Uterus (tissue), 4 donors: ENCODE results near the gene NTSR1. TPM values are rescaled to one million over a fixed set of nuclear protein-coding genes. Genes with fewer than 3 reads are reported as not detected.

Experiments used
- DNase-seq, 2 donors: peaks; one replicate each; pipeline ENCODE4 v3.0.0-alpha.2; 2019 to 2020
- H3K27ac ChIP-seq, 2 donors: fragments of 200-600 bp; sonication (generic); 1 replicate in 1 of 2; 2 replicates in 1 of 2; pipeline ENCODE4 v1.5.1; 2016 to 2018
- H3K27me3 ChIP-seq, 2 donors: fragments of 200-600 bp; sonication (generic); one replicate each; pipeline ENCODE4 v1.5.1; 2018 to 2019; ENCODE audit warnings: control low read depth in 1 of 2
- H3K36me3 ChIP-seq, 2 donors: fragments of 200-600 bp; sonication (generic); one replicate each; pipeline ENCODE4 v1.5.1; 2019; ENCODE audit warnings: control low read depth in 1 of 2
- H3K4me1 ChIP-seq, 2 donors: fragments of 200-600 bp; sonication (generic); one replicate each; pipeline ENCODE4 v1.5.1; 2018 to 2019; ENCODE audit warnings: control low read depth in 1 of 2
- H3K4me3 ChIP-seq, 2 donors: fragments of 200-600 bp; sonication (generic); 1 replicate in 1 of 2; 2 replicates in 1 of 2; pipeline ENCODE4 v1.5.1; 2018 to 2019; ENCODE audit warnings: mild to moderate bottlenecking in 1 of 2
- H3K9me3 ChIP-seq, 2 donors: fragments of 200-600 bp; sonication (generic); one replicate each; pipeline ENCODE4 v1.5.1; 2019; ENCODE audit warnings: control low read depth in 1 of 2
- CTCF ChIP-seq, 4 experiments: fragments of 200-600 bp in 2 of 4; fragments of 450-650 bp in 2 of 4; sonication (generic) in 2 of 4; IDR thresholded peaks; one replicate each; pipeline ENCODE4 v1.5.1; 2016 to 2019; ENCODE audit warnings: antibody characterized with exemption in 4 of 4, mild to moderate bottlenecking in 2 of 4, moderate library complexity in 1 of 4
- POLR2A ChIP-seq, 2 donors: fragments of 450-650 bp; IDR thresholded peaks; one replicate each; pipeline ENCODE4 v1.6.1; 2016; ENCODE audit warnings: antibody characterized with exemption in 2 of 2, mild to moderate bottlenecking in 1 of 2, moderate library complexity in 1 of 2
- intact Hi-C: fragments of 100-400 bp; cut with DNase I; formaldehyde crosslinking; loops from one replicate; pipeline ENCODE4 v1.15.1; 2023; ENCODE audit warnings: low total_unique reads
- total RNA-seq, 4 donors: library from RNA; depleted of rRNA in 3 of 4; stranded (reverse); fragments of >200 nt in 3 of 4; gene quantifications; one replicate each; pipeline versions ENCODE4 v1.1.0 to v1.2.4, GENCODE V29; 2014 to 2023
- donor health status: DM: yes; HTN: yes; CAD: no.

NTSR1 gene
- total RNA-seq, 4 donors from 2014 or later: not detected

GRCh38 chr20:62685781-62686555, 22.7 kb upstream of the NTSR1 start:
- Histone ChIP-seq H3K9me3 (no peaks in the 10 kb centered on the region), H3K4me3 (no peak overlapping the region), H3K27me3 (peaks cover 0 to 12% of the 10 kb centered on the region in 2 donors), H3K27ac (no peak overlapping the region), H3K4me1 (no peaks in the 10 kb centered on the region), H3K36me3 (no peaks in the 10 kb centered on the region)
- TF ChIP-seq CTCF (IDR thresholded peaks at IDR 0.05) (no peak), POLR2A (IDR thresholded peaks at IDR 0.05) (no peak)
- intact Hi-C loops: loop anchor here (10.0 kb wide), 1 partner anchor 89 kb away; no protein-coding TSS in a partner anchor
- no peak for DNase-seq

- H3K27ac ChIP-seq: no peak overlapping the region
- TF ChIP-seq CTCF (IDR thresholded peaks at IDR 0.05) (no peak), POLR2A (IDR thresholded peaks at IDR 0.05) (no peak)
- no peak overlapping the region for H3K4me3 ChIP-seq
- H3K9me3 ChIP-seq: no peaks in the 10 kb centered on the region
- intact Hi-C loops: loop anchor here (10.0 kb wide), 1 partner anchor 88 kb away; no protein-coding TSS in a partner anchor
- H3K27me3 ChIP-seq: peaks cover 0 to 9% of the 10 kb centered on the region in 2 donors
- no peak for DNase-seq
- H3K4me1 ChIP-seq: no peaks in the 10 kb centered on the region
- H3K36me3 ChIP-seq: no peaks in the 10 kb centered on the region
Measured at GRCh38 chr20:62686869-62687830, 21.5 kb upstream of the NTSR1 start.

DNA sequence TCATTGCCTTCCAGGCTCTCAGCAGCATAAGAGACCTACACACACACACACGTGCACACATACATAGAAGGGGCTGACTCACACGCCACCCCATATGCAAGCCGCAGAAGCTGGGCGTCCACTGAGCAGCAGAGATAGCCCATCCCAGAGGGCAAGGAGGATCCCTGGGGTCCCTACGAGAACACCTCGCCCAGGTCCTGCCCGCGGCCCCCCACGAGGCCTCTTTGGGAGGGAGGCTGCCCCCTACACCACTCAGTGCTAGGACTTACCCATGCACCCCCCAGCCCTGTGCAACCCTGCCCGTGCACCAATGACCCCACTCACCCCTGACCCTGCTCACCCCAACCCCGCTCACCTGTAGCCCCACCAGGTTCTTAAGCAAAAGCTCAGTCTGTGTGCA, 20.6 kb upstream of the NTSR1 start:
- peaks cover 0 to 9% of the 10 kb centered on the region in 2 donors for H3K27me3 ChIP-seq

DNA sequence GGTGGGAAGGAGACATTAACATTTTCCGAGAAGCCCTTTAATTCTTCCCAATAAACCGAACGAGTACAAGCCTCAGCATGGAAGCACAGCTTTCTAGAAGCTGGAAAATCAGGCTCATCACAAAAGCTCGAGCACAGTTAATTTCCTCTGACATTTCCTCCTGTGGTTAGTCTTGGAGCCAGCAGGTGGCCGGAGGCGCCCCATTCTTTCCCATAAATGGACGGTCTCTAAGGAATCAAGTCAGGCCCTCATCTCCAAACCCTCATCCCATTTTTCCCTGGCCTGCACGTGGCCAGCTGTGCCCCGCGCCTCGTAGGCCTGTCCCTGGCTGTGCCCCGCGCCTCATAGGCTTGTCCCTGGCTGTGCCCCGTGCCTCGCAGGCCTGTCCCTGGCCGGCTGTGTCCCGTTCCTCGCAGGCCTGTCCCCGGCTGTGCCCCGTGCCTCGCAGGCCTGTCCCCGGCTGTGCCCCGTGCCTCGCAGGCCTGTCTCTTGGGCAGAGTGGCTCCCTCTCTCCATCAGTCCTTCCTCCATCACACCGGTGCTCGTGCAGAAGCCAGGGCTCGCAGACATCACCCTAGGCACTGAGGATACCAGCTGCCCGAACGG, 19.7 kb upstream of the NTSR1 start:
- no peak overlapping the region for H3K4me3 ChIP-seq
- H3K27me3 ChIP-seq: peaks cover 0 to 9% of the 10 kb centered on the region in 2 donors
- H3K27ac ChIP-seq: no peak overlapping the region
- intact Hi-C loops: loop anchor here (10.0 kb wide), 1 partner anchor 86 kb away; no protein-coding TSS in a partner anchor
- no peaks in the 10 kb centered on the region for H3K4me1 ChIP-seq
- H3K9me3 ChIP-seq: no peaks in the 10 kb centered on the region
- no peaks in the 10 kb centered on the region for H3K36me3 ChIP-seq
- no peak for TF ChIP-seq CTCF (IDR thresholded peaks at IDR 0.05)
- no peak for TF ChIP-seq POLR2A (IDR thresholded peaks at IDR 0.05)
- DNase-seq: no peak

More for the DNA sequence above, 20.6 kb upstream of the NTSR1 start:
- no peak overlapping the region for H3K4me3 ChIP-seq
- H3K36me3 ChIP-seq: no peaks in the 10 kb centered on the region
- TF ChIP-seq POLR2A (IDR thresholded peaks at IDR 0.05) (no peak), CTCF (IDR thresholded peaks at IDR 0.05) (no peak)
- no peaks in the 10 kb centered on the region for H3K9me3 ChIP-seq
- intact Hi-C loops: loop anchor here (10.0 kb wide), 1 partner anchor 87 kb away; no protein-coding TSS in a partner anchor
- no peaks in the 10 kb centered on the region for H3K4me1 ChIP-seq
- no peak for DNase-seq
- no peak overlapping the region for H3K27ac ChIP-seq
